Left ventricle myocardium inferior (tissue), 1 donor: Measurements from ENCODE around the gene IZUMO2. TPM values are rescaled to one million over a fixed set of nuclear protein-coding genes. Genes with fewer than 3 reads are reported as not detected.
"Not testable (repeated sequence)": the region's sequence is repeated elsewhere in the genome, so short reads cannot be mapped to it uniquely, and the experiment has no call there.

ENCODE experiments used
- DNase-seq: peaks from one replicate; pipeline ENCODE4 v3.0.0-alpha.2; 2020
- H3K27ac ChIP-seq: fragments of 200-600 bp; replicated peaks from 2 replicates; pipeline ENCODE4 v1.8.0; 2021
- H3K27me3 ChIP-seq: fragments of 200-600 bp; 2 replicates; pipeline ENCODE4 v1.8.0; 2021; ENCODE audit warnings: low read depth
- H3K36me3 ChIP-seq: fragments of 200-600 bp; 2 replicates; pipeline ENCODE4 v1.8.0; 2021
- H3K4me1 ChIP-seq: fragments of 200-600 bp; 2 replicates; pipeline ENCODE4 v1.8.0; 2021
- H3K4me3 ChIP-seq: fragments of 200-600 bp; 2 replicates; pipeline ENCODE4 v1.8.0; 2021; ENCODE audit warnings: mild to moderate bottlenecking, moderate library complexity
- H3K9me3 ChIP-seq: fragments of 200-600 bp; replicated peaks from 2 replicates; pipeline ENCODE4 v1.8.0; 2021
- intact Hi-C: fragments of 100-400 bp; cut with micrococcal nuclease; formaldehyde crosslinking; loops from one replicate; pipeline ENCODE4 v1.11.0; 2022
- total RNA-seq: library from RNA; stranded (reverse); fragmentation: NEBNext Ultra II Directional; extraction: Animal tissue kit (Norgen Biotek cat#: 25700); gene quantifications from one replicate; pipeline ENCODE4 v1.2.1, GENCODE V29; 2021
- TF ChIP-seq, protein P1 (sequence below): fragments of 200-600 bp; IDR thresholded peaks from 2 replicates; pipeline ENCODE4 v1.8.0; 2021; ENCODE audit warnings: antibody characterized with exemption, mild to moderate bottlenecking, borderline replicate concordance
- donor health status: DM: no; HTN: yes; CAD: no; lungs with severe emphysema.

The IZUMO2 gene
- total RNA-seq, 1 donor from 2014 or later, result not detected

DNA sequence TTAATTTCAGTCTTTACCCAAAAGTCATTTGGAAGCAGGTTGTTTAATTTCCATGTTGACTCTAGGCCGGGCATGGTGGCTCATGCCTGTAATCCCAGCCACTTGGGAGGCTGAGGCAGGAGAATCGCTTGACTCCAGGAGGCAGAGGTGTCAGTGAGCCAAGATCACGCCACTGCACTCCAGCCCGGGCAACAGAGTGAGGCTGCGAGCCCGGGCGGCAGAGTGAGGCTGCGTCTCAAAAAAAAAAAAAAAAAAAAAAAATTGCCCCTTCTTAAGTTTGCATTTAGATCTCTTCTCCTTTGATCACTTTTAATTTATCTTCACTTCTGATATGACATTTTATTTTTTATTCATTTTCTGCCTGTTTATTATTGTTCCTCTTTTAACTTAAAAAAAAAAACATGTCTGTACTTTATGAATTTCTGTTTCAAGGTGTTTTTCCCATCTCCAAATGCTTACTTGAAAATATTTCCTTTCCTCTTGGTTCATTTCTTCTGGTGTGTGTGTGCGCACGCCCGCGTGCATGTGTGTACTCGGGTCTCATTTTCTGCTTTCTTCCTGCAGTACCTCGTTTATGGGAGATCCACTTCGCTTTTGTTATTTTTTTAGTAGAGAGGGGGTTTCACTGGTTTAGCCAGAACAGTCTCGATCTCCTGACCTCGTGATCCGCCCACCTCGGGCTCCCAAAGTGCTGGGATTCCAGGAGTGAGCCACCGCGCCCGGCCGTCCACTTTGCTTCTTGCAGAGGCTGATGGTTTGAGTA lies 26.3 kb downstream of the IZUMO2 start:
- H3K36me3 ChIP-seq, H3K9me3 ChIP-seq, H3K27ac ChIP-seq, H3K4me1 ChIP-seq, H3K4me3 ChIP-seq, DNase-seq, intact Hi-C loops: not testable (repeated sequence)
- peaks cover 26% of the 10 kb centered on the region for H3K27me3 ChIP-seq
- TF ChIP-seq, protein P1, sequence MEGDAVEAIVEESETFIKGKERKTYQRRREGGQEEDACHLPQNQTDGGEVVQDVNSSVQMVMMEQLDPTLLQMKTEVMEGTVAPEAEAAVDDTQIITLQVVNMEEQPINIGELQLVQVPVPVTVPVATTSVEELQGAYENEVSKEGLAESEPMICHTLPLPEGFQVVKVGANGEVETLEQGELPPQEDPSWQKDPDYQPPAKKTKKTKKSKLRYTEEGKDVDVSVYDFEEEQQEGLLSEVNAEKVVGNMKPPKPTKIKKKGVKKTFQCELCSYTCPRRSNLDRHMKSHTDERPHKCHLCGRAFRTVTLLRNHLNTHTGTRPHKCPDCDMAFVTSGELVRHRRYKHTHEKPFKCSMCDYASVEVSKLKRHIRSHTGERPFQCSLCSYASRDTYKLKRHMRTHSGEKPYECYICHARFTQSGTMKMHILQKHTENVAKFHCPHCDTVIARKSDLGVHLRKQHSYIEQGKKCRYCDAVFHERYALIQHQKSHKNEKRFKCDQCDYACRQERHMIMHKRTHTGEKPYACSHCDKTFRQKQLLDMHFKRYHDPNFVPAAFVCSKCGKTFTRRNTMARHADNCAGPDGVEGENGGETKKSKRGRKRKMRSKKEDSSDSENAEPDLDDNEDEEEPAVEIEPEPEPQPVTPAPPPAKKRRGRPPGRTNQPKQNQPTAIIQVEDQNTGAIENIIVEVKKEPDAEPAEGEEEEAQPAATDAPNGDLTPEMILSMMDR, result peak; percentile 44

DNA sequence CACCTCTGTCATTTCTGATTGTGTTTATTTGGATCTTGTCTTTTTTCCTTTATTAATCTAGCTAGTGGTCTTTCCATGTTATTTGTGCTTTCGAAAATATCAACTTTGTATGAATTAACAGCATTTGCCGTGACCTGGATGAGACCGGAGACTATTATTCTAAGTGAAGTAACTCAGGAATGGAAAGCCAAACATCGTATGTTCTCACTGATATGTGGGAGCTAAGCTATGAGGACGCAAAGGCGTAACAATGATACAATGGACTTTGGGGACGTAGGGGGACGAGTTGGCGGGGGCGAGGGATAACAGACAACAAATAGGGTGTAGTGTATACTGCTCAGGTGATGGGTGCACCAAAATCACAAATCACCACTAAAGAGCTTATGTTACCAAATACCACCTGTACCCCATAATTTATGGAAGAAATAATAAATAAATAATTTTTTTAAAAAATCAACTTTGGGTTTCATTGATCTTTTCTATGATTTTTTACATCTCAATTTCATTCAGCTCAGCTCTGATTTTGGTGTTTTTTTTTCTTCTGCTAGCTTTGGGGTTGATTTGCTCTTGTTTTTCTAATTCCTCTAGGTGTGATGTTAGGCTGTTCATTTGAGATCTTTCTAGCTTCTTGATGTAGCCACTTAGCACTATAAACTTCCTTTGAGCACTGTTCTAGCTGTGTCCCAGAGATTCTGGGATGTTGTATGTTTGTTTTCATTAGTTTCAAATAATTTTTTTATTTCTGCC lies 27.1 kb downstream of the IZUMO2 start:
- intact Hi-C loops, H3K9me3 ChIP-seq, H3K36me3 ChIP-seq, H3K27ac ChIP-seq, H3K4me1 ChIP-seq, H3K4me3 ChIP-seq, DNase-seq: not testable (repeated sequence)
- peaks cover 26% of the 10 kb centered on the region for H3K27me3 ChIP-seq

DNA sequence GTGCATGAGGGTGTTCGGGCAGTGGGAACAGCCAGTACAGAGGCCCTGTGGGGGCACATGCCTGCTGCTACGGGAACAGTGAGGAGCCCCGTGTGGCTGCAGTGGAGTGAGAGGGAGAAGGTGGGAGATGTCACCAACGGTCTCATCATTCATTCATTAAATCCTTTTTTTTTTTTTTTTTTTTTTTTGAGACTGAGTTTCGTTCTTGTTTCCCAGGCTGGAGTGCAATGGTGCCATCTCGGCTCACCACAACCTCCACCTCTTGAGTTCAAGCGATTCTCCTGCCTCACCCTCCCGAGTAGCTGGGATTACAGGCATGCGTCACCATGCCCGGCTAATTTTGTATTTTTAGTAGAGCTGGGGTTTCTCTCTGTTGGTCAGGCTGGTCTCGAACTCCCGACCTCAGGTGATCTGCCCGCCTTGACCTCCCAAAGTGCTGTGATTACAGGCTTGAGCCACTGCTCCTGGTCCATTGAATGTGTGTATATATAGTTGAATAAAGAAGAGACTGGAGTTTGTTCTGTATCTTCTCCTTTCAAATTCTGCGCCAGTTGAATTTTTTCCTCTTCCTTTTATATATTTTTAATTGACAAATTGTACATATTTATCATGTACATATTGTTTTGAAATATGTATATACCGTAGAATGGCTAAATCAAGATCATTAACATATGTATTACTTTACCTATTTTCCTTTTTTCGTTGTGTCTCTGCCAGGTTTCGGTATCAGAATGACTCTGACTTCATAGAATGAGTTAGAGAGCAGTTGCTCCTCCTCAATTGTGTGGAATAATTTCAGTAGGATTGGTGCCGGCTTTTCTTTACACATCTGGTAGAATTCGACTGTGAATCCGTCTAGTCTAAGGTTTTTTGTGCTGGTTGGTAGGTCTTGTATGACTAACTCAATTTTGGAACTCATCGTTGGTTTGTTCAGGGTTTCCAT lies 28.0 kb downstream of the IZUMO2 start:
- H3K9me3 ChIP-seq, intact Hi-C loops, H3K27ac ChIP-seq, H3K36me3 ChIP-seq, H3K4me1 ChIP-seq, DNase-seq, H3K4me3 ChIP-seq: not testable (repeated sequence)
- H3K27me3 ChIP-seq, result peaks cover 26% of the 10 kb centered on the region

DNA sequence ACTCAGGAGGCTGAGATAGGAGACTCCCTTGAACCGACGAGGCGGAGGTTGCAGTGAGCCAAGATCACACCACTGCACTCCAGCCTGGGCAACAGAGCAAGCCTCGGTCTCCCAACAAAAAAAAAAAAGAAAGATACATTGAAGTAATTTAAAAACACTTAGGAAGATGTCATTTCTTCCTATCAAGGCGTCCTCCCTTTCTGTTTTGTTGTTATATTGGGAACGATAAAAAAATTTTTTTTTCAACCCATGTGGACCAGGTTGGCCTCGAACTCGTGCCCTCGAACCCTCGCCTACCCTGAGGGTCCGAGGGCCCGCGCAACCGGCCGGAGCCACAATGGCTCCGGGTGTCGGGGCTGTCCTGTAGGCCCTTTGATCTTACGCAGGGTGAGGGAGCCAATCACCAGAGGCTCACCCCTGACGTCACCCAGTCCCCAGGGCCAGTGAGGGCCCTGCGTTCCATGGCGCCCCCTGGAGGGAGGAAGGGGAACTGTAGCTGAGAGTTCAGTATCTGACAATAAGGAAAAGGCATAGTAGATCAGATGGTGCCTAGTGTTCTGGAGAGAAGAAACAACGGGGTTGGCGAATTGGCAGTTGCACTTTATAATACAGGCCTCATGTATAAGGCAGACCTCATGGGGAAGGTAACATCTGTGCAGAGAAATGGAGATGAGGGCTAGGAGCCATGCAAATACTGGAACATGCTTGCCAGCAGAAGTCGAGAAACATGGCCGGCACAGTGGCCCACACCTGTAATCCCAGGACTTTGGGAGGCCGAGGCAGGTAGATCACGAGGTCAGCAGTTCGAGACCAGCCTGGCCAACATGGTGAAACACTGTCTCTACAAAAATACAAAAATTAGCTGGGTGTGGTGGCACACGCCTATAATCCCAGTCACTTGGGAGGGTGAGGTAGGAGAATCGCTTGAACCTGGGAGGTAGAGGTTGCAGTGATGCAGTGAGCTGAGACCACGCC lies 29.3 kb downstream of the IZUMO2 start:
- H3K4me3 ChIP-seq, H3K27ac ChIP-seq, intact Hi-C loops, H3K9me3 ChIP-seq, H3K4me1 ChIP-seq, DNase-seq, H3K36me3 ChIP-seq: not testable (repeated sequence)
- H3K27me3 ChIP-seq, result peaks cover 26% of the 10 kb centered on the region

DNA sequence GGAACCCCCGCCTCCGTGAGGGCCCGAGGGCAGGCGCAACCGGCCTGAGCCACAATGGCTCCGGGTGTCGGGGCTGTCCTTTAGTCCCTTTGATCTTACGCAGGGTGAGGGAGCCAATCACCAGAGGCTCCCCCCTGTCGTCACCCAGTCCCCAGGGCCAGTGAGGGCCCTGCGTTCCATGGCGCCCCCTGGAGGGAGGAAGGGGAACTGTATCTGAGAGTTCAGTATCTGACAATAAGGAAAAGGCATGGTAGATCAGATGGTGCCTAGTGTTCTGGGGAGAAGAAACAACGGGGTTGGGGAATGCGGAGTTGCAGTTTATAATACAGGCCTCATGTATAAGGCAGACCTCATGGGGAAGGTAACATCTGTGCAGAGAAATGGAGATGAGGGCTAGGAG lies 59.1 kb downstream of the IZUMO2 start:
- H3K4me1 ChIP-seq, H3K4me3 ChIP-seq, intact Hi-C loops, DNase-seq, H3K27ac ChIP-seq, H3K36me3 ChIP-seq, H3K27me3 ChIP-seq, H3K9me3 ChIP-seq: not testable (repeated sequence)

DNA sequence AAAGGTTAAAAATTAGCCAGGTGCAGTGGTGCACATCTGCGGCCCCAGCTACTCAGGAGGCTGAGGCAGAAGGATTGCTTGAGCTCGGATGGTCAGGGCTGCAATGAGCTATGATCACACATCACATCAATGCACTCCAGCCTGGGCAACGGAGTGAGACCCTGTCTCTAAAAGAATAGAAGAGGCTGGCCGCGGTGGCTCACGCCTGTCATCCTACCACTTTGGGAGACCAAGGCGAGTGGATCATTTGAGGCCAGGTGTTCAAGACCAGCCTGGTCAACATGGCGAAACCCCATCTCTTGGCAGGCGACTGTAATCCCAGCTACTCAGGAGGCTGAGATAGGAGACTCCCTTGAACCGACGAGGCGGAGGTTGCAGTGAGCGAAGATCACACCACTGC lies 59.7 kb downstream of the IZUMO2 start:
- H3K36me3 ChIP-seq, DNase-seq, H3K27ac ChIP-seq, intact Hi-C loops, H3K4me1 ChIP-seq, H3K4me3 ChIP-seq, H3K9me3 ChIP-seq: not testable (repeated sequence)
- peaks cover 11% of the 10 kb centered on the region for H3K27me3 ChIP-seq

Other genes starting within 250 kb of the IZUMO2 start
- gene ATF5, start 234.1 kb downstream of the IZUMO2 start, total RNA-seq, result 8.6 TPM
- 28.4 TPM for gene NUP62, start 233.8 kb downstream of the IZUMO2 start, total RNA-seq
- gene SIGLEC11, start 202.1 kb downstream of the IZUMO2 start, total RNA-seq, result 0.55 TPM
- 22.6 TPM for gene VRK3, start 137.9 kb downstream of the IZUMO2 start, total RNA-seq
- gene ZNF473, start 137.3 kb downstream of the IZUMO2 start, total RNA-seq, result 2.4 TPM
- 115 TPM for gene MYH14, start 40.3 kb upstream of the IZUMO2 start, total RNA-seq
- gene KCNC3, start 166.1 kb upstream of the IZUMO2 start, total RNA-seq, result 2.6 TPM
- 0.05 TPM for gene NAPSA, start 202.4 kb upstream of the IZUMO2 start, total RNA-seq
- gene NR1H2, start 213.2 kb upstream of the IZUMO2 start, total RNA-seq, result 71.6 TPM
- 10.8 TPM for gene POLD1, start 221.1 kb upstream of the IZUMO2 start, total RNA-seq